GM18526 (cell line): ENCODE measurements around the gene HMGXB3.

ENCODE experiments used
- POLR2A ChIP-seq: IDR thresholded peaks from 3 replicates; pipeline ENCODE4 v1.6.1; 2011; ENCODE audit not compliant: insufficient read length; ENCODE audit errors: extremely low read depth

HMGXB3 gene

GRCh38 chr5:150057052-150057451 is 56.5 kb downstream of the HMGXB3 start:
- no peak for TF ChIP-seq POLR2A

- no peak for TF ChIP-seq POLR2A
Measured at GRCh38 chr5:150057511-150057910, 57.0 kb downstream of the HMGXB3 start.

- no peak for TF ChIP-seq POLR2A
Measured at GRCh38 chr5:150057996-150058395, 57.5 kb downstream of the HMGXB3 start.

- no peak for TF ChIP-seq POLR2A
Measured at GRCh38 chr5:150058480-150059126, 58.1 kb downstream of the HMGXB3 start.

GRCh38 chr5:150059623-150060022 is 59.1 kb downstream of the HMGXB3 start:
- no peak for TF ChIP-seq POLR2A

GRCh38 chr5:150060471-150060870 is 59.9 kb downstream of the HMGXB3 start:
- TF ChIP-seq POLR2A = no peak

- TF ChIP-seq POLR2A = no peak
Measured at GRCh38 chr5:150061538-150061995, 61.0 kb downstream of the HMGXB3 start.

GRCh38 chr5:150062216-150062922 is 61.8 kb downstream of the HMGXB3 start:
- TF ChIP-seq POLR2A = no peak

- TF ChIP-seq POLR2A = no peak
Measured at GRCh38 chr5:150063638-150064037, 63.1 kb downstream of the HMGXB3 start.

GRCh38 chr5:150064681-150065220 is 64.2 kb downstream of the HMGXB3 start:
- TF ChIP-seq POLR2A = no peak

- no peak for TF ChIP-seq POLR2A
Measured at GRCh38 chr5:150065346-150065745, 64.8 kb downstream of the HMGXB3 start.

GRCh38 chr5:150065886-150066285 is 65.3 kb downstream of the HMGXB3 start:
- no peak for TF ChIP-seq POLR2A

- no peak for TF ChIP-seq POLR2A
Measured at GRCh38 chr5:150066436-150066835, 65.9 kb downstream of the HMGXB3 start.

GRCh38 chr5:150066901-150067396 is 66.4 kb downstream of the HMGXB3 start:
- no peak for TF ChIP-seq POLR2A

GRCh38 chr5:150067405-150067960 is 66.9 kb downstream of the HMGXB3 start:
- no peak for TF ChIP-seq POLR2A

GRCh38 chr5:150068071-150068470 is 67.5 kb downstream of the HMGXB3 start:
- no peak for TF ChIP-seq POLR2A

- TF ChIP-seq POLR2A = no peak
Measured at GRCh38 chr5:150068472-150068871, 67.9 kb downstream of the HMGXB3 start.
